HFF-Myc (cell line): ENCODE data around the gene ATP5MC3.

Source experiments
- DNase-seq: peaks from one replicate; pipeline ENCODE4 v3.0.0-alpha.2; 2011; ENCODE audit warnings: low read depth; ENCODE audit errors: extremely low read depth
- H3K4me3 ChIP-seq: replicated peaks from 2 replicates; pipeline ENCODE4 v1.5.1; 2011; ENCODE audit warnings: low read depth, mild to moderate bottlenecking, control low read depth, low read length
- TF ChIP-seq, protein P1 (sequence below): IDR thresholded peaks from 2 replicates; pipeline ENCODE4 v1.5.1; 2012; ENCODE audit warnings: mild to moderate bottlenecking, low read depth, low read length, control low read depth; ENCODE audit errors: missing control alignments

The ATP5MC3 gene

DNA sequence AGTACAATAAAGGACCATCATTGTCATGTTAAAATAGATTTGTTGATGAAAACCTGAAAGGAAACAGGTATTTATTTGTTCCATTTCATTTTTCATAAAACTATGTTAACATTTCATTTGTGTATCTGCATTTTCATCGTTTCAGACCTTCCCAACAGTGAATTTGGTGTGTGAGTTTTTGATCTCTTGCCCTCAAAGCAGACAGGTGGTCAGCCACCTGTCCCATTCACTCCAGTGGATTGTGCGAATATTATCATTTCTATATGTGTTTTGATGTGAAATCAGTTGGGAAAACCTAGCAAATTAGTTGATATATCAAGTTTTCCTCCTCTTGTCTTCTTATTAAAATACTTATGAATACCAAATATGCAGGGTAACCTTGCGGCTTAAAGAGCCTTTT, 25.4 kb upstream of the ATP5MC3 start:
- no peak for DNase-seq
- TF ChIP-seq, protein P1, sequence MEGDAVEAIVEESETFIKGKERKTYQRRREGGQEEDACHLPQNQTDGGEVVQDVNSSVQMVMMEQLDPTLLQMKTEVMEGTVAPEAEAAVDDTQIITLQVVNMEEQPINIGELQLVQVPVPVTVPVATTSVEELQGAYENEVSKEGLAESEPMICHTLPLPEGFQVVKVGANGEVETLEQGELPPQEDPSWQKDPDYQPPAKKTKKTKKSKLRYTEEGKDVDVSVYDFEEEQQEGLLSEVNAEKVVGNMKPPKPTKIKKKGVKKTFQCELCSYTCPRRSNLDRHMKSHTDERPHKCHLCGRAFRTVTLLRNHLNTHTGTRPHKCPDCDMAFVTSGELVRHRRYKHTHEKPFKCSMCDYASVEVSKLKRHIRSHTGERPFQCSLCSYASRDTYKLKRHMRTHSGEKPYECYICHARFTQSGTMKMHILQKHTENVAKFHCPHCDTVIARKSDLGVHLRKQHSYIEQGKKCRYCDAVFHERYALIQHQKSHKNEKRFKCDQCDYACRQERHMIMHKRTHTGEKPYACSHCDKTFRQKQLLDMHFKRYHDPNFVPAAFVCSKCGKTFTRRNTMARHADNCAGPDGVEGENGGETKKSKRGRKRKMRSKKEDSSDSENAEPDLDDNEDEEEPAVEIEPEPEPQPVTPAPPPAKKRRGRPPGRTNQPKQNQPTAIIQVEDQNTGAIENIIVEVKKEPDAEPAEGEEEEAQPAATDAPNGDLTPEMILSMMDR, result no peak
- H3K4me3 ChIP-seq, result no peak overlapping the region

DNA sequence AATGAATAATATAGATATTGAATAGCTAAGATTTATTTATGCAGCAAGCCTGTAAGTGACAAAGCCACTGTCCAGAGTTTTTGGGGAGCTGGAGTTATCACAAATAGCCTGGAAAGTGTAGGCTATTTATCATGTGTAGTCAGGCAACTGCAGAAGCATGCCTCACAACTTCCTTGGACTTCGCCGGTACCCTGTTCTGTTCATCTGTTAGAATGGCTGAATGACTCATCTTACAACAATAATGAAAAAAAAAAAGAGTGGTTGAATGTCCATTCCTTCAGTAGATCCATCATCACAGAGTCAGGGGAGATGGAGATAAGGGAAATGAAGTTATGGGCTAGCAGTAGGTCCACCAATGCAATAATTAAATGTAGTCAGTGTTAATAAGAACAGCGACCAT, 24.0 kb upstream of the ATP5MC3 start:
- TF ChIP-seq, protein P1, result no peak
- H3K4me3 ChIP-seq, result no peak overlapping the region
- no peak for DNase-seq

DNA sequence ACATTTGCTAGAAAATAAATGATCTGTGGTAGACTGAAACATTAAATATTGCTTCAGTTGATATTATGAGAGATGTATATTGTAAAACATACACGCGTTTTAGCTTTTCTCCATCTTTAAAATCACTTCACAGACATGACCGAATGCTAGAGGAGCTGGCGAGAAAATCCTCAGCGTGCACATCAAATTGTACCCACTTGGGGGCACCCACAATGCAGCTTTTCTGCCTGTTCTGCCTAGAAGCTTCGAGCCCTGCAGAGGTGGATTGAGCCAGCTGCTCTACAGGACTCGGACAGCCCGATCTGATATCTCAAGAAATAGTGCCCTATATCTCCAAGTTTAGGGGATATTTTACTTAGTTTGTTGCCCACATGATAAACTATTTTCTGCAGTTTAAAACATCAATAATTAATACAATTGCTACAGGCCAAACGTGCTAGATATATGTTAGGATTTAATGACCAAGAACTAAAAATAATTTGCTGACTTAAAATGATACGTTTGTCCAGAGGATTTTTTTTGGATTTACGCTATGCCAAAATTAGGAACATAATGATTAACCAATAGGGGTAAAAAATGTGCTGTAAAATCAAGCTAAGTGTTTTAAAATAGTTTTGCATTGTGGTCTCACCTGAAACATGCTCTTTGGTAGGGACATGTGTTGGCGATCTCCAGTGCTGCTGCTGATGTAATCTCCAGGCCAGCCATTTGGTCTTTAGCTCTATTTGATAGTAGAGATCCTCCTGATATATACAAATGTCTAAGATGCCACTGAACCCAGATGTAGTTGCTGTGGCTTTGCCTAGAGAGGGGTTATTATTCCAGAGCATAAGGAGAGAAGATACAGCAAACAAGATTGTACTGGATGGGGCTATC, 22.3 kb upstream of the ATP5MC3 start:
- no peak overlapping the region for H3K4me3 ChIP-seq
- no peak for DNase-seq
- TF ChIP-seq, protein P1, result peak; percentile 60

DNA sequence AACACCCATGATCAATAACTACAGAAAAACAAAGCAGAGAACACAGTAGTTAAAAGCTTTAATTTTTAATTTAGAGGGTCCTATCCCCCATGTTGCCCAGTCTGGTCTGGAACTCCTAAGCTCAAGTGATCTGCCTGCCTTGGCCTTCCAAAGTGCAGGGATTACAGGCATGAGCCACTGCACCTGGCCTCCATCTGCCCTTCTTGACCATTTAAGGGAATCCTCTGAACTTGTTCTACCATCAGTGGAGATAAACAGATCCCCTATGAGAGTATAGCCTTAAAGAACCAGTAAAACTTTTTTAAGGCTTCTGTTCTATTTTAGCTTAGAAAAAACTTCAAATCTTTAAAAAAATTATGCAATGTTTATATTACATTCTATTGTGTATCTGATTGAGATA, 13.5 kb upstream of the ATP5MC3 start:
- TF ChIP-seq, protein P1, result no peak
- H3K4me3 ChIP-seq, result no peak overlapping the region
- no peak for DNase-seq

DNA sequence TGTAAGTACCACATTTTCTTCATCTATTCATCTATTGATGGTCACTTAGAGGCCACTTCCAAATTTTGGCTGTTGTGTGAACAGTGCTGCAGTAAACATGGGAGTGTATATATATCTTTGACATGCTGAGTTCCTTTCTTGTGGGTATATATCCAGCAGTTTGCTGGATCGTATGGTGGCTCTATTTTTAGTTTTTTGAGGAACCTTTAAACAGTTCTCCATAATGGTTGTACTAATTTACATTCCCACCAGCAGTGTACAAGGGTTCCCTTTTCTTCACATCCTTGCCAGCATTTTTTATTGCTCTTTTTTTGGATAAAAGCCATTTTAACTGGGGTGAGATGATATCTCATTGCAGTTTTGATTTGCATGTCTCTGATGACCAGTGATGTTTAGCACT, 7.3 kb upstream of the ATP5MC3 start:
- H3K4me3 ChIP-seq, result no peak overlapping the region
- TF ChIP-seq, protein P1, result no peak
- no peak for DNase-seq

DNA sequence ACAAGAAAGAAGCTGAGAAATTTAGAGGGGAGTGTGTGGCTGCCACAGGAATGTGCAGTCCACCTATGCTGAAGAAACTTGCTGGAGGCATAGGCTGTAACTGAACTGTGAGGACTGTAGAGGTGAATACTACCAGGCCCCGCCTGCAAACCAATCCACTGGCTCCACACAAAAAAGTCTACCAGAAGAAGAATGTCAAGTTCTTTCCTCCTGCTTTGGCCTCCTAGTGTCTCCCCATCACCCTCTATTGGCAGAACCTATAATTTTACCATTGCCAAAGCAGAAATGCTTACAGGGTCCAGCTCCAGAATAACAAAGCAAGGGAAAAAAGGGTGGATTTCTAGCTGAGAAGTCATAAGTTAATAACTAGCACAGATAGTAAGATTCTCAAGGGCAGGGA, 5.9 kb upstream of the ATP5MC3 start:
- no peak for DNase-seq
- H3K4me3 ChIP-seq, result no peak overlapping the region
- TF ChIP-seq, protein P1, result peak; percentile 20

DNA sequence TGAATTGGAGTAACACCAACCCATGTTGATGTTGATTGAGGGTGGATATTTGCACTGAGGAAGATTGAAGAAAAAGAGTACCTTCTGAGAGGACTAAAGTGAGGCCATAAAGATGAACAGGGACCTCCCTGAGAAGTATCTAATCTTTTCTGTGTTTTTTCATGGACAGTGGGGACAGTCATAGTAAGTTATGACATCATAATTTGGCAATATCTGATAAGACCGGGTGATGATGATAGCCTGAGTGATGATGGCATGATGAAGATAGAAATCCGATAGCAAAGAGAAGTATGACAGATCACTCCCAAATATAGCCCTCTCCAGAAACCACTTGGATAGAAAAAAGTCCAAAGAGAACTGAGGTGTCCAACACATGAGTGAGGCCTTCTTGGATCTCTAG, 2.2 kb upstream of the ATP5MC3 start:
- TF ChIP-seq, protein P1, result no peak
- H3K4me3 ChIP-seq, result no peak overlapping the region
- no peak for DNase-seq
